Natural killer cell (primary cell): ENCODE measurements around the gene ARHGEF16. TPM values are rescaled to one million over a fixed set of nuclear protein-coding genes. Genes with fewer than 3 reads are reported as not detected.

Experiments
- ATAC-seq, 3 donors: fragments of 150-1000 bp in 2 of 3; fragments of 200-7000 bp in 1 of 3; cut with Tn5 transposase; 1 replicate in 1 of 3; 2 replicates in 2 of 3; pipeline ENCODE4 v1.10.0; 2021; ENCODE audit warnings: mild to moderate bottlenecking in 2 of 3, moderate library complexity in 2 of 3
- DNase-seq, 2 donors: peaks; one replicate each; pipeline versions ENCODE4 v3.0.0 to v3.0.0-alpha.2; 2013 to 2021; ENCODE audit warnings: mixed read lengths in 1 of 2
- H3K27ac ChIP-seq: one replicate; pipeline ENCODE4 v1.5.1; 2013; ENCODE audit warnings: mild to moderate bottlenecking, low read length
- H3K27me3 ChIP-seq: one replicate; pipeline ENCODE4 v1.6.1; 2013; ENCODE audit warnings: low read length; ENCODE audit not compliant: control insufficient read depth, insufficient read depth
- H3K36me3 ChIP-seq: one replicate; pipeline ENCODE4 v1.6.1; 2013; ENCODE audit warnings: low read length; ENCODE audit not compliant: control insufficient read depth, insufficient read depth
- H3K4me1 ChIP-seq: one replicate; pipeline ENCODE4 v1.6.1; 2013; ENCODE audit warnings: low read length; ENCODE audit not compliant: control insufficient read depth, insufficient read depth
- H3K4me3 ChIP-seq: one replicate; pipeline ENCODE4 v1.5.1; 2013; ENCODE audit warnings: low read length
- H3K9me3 ChIP-seq: one replicate; pipeline ENCODE4 v1.6.1; 2013; ENCODE audit warnings: low read length; ENCODE audit not compliant: control insufficient read depth, insufficient read depth
- H3K27ac Mint-ChIP-seq, 2 donors: one replicate each; pipeline ENCODE4 v1.8.0; 2022; ENCODE audit warnings: mild to moderate bottlenecking in 2 of 2, mixed read lengths in 2 of 2, moderate library complexity in 1 of 2
- H3K27me3 Mint-ChIP-seq, 2 donors: one replicate each; pipeline ENCODE4 v1.8.0; 2022; ENCODE audit warnings: low read depth in 2 of 2, mixed read lengths in 2 of 2
- H3K36me3 Mint-ChIP-seq: one replicate; pipeline ENCODE4 v1.8.0; 2022; ENCODE audit warnings: mixed read lengths
- H3K4me1 Mint-ChIP-seq, 2 donors: one replicate each; pipeline ENCODE4 v1.8.0; 2022; ENCODE audit warnings: mixed read lengths in 2 of 2
- H3K4me3 Mint-ChIP-seq: one replicate; pipeline ENCODE4 v1.8.0; 2022; ENCODE audit warnings: mild to moderate bottlenecking, moderate library complexity, mixed read lengths
- H3K9me3 Mint-ChIP-seq, 2 donors: one replicate each; pipeline ENCODE4 v1.8.0; 2022; ENCODE audit warnings: mixed read lengths in 2 of 2
- WGBS: methylation state at CpG from one replicate; pipeline ENCODE4 v1.1.7; 2013; ENCODE audit warnings: missing lambda C conversion rate; ENCODE audit not compliant: insufficient coverage; 5-methylcytosine and 5-hydroxymethylcytosine counted together
- intact Hi-C: fragments of 100-400 bp; cut with micrococcal nuclease; formaldehyde crosslinking; loops from one replicate; pipeline ENCODE4 v1.14.2; 2022
- total RNA-seq, 4 donors: library from RNA; stranded (reverse); fragments of 120-200 nt in 1 of 4; gene quantifications; one replicate each; pipeline versions ENCODE4 v1.2.3 to v1.2.4, GENCODE V29; 2013 to 2022
- TF ChIP-seq, protein P1 (sequence below): fragments of 200-600 bp; IDR thresholded peaks from one replicate; pipeline ENCODE4 v1.8.0; 2022; ENCODE audit warnings: antibody characterized with exemption

Gene ARHGEF16
- total RNA-seq, 3 donors from 2014 or later (not counting 1 experiment from before 2014, with no cell fraction given), result not detected

DNA sequence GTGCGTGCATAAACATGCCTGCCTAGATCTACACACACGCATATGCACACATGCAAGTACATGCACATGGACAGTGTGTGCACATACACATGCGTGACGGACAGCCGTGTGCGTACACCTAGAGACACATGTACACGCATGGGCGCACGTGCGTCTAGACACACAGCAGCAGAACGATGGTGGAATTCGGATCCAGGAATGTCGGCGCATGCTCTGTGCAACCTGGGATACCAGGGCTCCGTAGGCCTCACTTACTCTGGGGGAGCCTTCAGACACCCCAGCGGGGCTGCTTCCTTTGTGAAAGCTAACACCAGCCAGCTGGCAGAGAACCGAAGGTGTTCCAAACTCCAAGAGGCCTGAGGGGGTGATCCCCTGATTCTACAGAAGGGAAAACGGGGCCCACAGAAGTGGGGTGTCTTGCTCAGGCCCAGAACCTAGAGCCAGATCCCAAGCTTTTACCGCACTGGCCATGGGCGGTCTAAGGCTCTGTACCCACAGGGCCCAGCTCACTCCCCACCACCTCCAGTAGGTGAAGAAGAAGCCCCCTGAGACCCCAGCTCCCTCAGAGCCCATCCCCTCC, 27.4 kb upstream of the ARHGEF16 start:
- intact Hi-C loops, result loop anchor here (10.0 kb wide), 1 partner anchor 1012 kb away; the partner anchor contains the start of gene PEX10
- Mint-ChIP-seq H3K27me3 (peaks cover 0 to 1% of the 10 kb centered on the region in 2 donors), H3K4me1 (no peaks in the 10 kb centered on the region), H3K36me3 (no peaks in the 10 kb centered on the region), H3K27ac (no peak overlapping the region), H3K9me3 (no peaks in the 10 kb centered on the region), H3K4me3 (no peak overlapping the region)
- Histone ChIP-seq H3K27me3 (peaks cover 4% of the 10 kb centered on the region), H3K36me3 (no peaks in the 10 kb centered on the region), H3K4me3 (no peak overlapping the region), H3K4me1 (peaks cover 4% of the 10 kb centered on the region), H3K9me3 (no peaks in the 10 kb centered on the region), H3K27ac (no peak overlapping the region)
- WGBS, result 88% methylated on average over 20 of the region's 20 CpGs
- DNase-seq (no peak), ATAC-seq (peak in 1 of 3 donors; percentile 12)
- TF ChIP-seq, protein P1, sequence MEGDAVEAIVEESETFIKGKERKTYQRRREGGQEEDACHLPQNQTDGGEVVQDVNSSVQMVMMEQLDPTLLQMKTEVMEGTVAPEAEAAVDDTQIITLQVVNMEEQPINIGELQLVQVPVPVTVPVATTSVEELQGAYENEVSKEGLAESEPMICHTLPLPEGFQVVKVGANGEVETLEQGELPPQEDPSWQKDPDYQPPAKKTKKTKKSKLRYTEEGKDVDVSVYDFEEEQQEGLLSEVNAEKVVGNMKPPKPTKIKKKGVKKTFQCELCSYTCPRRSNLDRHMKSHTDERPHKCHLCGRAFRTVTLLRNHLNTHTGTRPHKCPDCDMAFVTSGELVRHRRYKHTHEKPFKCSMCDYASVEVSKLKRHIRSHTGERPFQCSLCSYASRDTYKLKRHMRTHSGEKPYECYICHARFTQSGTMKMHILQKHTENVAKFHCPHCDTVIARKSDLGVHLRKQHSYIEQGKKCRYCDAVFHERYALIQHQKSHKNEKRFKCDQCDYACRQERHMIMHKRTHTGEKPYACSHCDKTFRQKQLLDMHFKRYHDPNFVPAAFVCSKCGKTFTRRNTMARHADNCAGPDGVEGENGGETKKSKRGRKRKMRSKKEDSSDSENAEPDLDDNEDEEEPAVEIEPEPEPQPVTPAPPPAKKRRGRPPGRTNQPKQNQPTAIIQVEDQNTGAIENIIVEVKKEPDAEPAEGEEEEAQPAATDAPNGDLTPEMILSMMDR, result no peak

DNA sequence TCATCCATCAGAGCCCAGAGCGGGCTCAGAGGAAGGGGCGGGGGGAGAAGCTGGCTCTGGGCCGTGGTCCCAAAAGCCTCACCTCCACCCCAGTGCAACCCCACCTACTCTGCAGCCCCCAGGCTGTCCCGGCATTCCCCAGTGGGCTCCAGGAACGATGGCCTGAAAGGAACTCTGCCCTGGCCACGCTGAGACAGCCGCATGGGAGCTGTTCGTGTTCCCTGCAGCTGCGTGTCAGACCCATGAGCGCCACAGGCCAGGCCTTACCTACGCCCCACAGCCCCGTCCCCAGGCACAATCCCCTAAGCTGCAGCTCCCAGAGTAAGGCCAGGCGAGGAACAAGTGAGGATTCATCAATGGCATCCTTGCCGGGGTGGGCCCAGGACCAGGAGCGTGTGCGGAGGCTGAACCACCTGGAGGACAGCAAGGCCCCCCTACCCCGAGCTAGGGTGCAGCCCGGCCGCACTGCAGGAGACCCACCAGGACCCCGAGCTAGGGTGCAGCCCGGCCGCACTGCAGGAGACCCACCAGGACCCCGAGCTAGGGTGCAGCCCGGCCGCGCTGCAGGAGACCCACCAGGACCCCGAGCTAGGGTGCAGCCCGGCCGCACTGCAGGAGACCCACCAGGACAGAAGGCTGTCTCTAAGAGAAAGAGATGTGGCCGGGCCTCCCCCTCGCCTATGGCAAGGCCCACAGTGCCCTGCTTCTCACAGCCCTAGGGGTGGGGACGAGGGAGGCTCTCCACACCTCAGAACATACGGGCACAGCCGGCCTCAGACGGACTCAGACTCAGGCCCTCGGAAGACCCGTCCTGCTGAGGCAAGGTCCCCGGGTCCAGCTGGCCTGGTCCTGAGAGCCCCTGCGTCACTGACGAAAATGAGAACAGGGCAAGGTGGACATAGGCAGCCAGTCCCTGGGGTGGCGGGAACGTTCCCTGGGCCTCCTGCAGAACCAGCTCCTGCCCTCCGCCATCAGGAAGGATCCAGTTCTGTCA, 26.5 kb upstream of the ARHGEF16 start:
- intact Hi-C loops, result loop anchor here (10.0 kb wide), 1 partner anchor 1013 kb away; the partner anchor contains the start of gene PEX10
- no peaks in the 10 kb centered on the region for H3K36me3 Mint-ChIP-seq
- no peak for DNase-seq

DNA sequence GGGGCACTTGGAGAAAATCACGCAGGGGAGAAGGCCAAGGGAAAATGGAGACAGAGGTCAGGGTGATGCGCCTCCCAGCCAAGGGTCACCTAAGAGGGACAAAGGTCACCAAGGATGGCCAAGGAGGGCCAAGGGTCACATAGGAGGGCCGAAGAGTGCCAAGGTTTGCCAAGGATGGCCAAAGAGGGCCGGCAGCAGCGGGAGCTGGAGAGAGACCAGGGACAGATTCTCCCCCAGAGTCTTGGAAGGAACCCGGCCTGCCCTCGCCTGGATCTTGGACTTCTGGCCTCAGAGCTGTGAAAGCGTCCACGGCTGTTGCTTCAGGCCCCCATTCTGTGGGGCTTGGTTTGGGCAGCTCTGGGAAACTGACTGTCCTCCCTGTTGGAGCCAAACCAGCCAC, 25.6 kb upstream of the ARHGEF16 start:
- Mint-ChIP-seq H3K4me3 (no peak overlapping the region), H3K9me3 (no peaks in the 10 kb centered on the region), H3K4me1 (no peaks in the 10 kb centered on the region), H3K27me3 (no peaks in the 10 kb centered on the region), H3K27ac (no peak overlapping the region), H3K36me3 (no peaks in the 10 kb centered on the region)
- Histone ChIP-seq H3K27me3 (peaks cover 4% of the 10 kb centered on the region), H3K4me1 (peaks cover 4% of the 10 kb centered on the region), H3K4me3 (no peak overlapping the region), H3K36me3 (no peaks in the 10 kb centered on the region), H3K27ac (no peak overlapping the region), H3K9me3 (no peaks in the 10 kb centered on the region)
- WGBS, result 85% methylated on average over 9 of the region's 9 CpGs
- intact Hi-C loops, result loop anchor here (10.0 kb wide), 1 partner anchor 1014 kb away; the partner anchor contains the start of gene PEX10
- TF ChIP-seq, protein P1, result no peak
- no peak for DNase-seq
- no peak for ATAC-seq

More for the DNA sequence above, 26.5 kb upstream of the ARHGEF16 start:
- Histone ChIP-seq H3K36me3 (no peaks in the 10 kb centered on the region), H3K27ac (no peak overlapping the region), H3K4me3 (no peak overlapping the region), H3K4me1 (peaks cover 4% of the 10 kb centered on the region), H3K27me3 (peaks cover 4% of the 10 kb centered on the region), H3K9me3 (no peaks in the 10 kb centered on the region)
- Mint-ChIP-seq H3K27ac (no peak overlapping the region), H3K27me3 (no peaks in the 10 kb centered on the region), H3K4me1 (no peaks in the 10 kb centered on the region), H3K9me3 (no peaks in the 10 kb centered on the region), H3K4me3 (no peak overlapping the region)
- ATAC-seq, result no peak
- TF ChIP-seq, protein P1, result no peak
- 90% methylated on average over 43 of the region's 43 CpGs for WGBS
